Stimulated activated CD4-positive, alpha-beta T cell treated with anti-CD3 and anti-CD28 coated beads, Interleukin-1b, Interleukin-23, amount 100 ng/mL, for 48 hours (primary cell): ENCODE data around the gene NME5.
"Not testable (repeated sequence)": the region's sequence is repeated elsewhere in the genome, so short reads cannot be mapped to it uniquely, and the experiment has no call there.

Experiments used
- DNase-seq: peaks from one replicate; pipeline ENCODE4 v3.0.0-alpha.2; 2020

The NME5 gene

GRCh38 chr5:138070026-138070425 is 69.2 kb downstream of the NME5 start:
- DNase-seq, result not testable (repeated sequence)

DNA sequence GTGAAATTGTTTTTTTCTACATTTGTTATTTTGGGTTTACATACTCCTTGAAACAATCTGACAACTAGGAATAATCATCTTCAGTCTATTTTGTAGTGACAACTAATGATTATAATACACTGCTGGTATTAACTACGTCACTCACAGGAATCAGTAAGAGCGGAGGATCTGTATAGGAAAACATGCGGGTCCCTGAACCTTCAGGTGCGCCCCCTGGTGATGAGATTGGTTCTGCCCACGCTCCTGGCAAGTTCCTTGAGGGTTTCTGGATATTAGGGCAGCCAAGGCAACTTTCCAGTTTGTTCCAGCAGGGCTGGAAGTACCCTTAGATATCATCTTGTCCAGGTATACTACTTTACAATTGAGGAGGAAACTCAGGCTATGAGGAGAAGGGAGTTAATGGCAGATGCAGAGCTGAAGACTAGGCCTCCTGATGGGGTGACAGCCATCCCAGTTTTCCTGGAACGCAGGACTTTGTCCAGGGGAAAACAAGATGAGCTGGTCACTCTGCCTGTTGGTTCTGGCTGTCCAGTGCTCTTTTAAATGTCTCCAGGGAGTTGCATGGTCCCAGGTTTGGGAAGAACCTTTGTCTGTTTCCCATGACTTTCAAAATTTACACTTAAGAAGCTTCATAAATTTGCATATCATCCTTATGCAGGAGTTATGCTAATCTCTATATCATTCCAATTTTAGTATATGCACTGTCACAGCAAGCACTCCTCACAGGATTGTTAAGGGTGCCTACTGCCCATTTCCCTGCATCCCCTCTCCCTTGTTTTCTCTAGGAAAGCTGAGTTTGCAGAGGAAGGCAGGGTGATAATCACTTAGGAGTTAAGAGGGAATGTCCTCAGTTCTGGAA is 70.3 kb downstream of the NME5 start:
- DNase-seq, result peak; percentile 61

DNA sequence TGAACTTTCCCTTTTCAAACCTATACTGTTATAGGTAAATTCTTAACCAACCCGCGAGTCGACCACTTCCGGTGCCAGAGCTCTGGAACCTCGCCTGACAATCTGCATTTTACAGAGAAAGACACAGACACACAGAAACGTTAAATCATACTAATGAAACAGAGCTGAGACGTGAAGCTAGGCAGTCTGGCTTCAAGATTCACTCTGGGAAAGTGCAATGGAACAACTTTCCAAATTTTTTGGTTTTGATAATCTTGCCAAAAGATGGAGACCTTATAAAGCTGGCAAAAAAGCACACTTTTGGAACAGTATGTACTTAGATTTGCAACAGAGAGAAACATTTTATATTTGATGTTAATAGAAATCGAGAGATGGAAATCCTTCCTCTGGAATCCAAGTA is 71.3 kb downstream of the NME5 start:
- no peak for DNase-seq
